DMS79 treated with DMSO at 0.1 percent for 48 hours (cell line): ENCODE data around the gene CACNA1H.
A peak's percentile ranks its signal among the peaks of the same experiment; 100 is the strongest.

ENCODE experiments used
- DNase-seq: peaks from one replicate; lab custom pipeline; 2025; lab: John Stamatoyannopoulos, UW

CACNA1H gene

GRCh38 chr16:1142911-1143310 is 10.0 kb upstream of the CACNA1H start:
- DNase-seq, result no peak

GRCh38 chr16:1143761-1144450 is 9.0 kb upstream of the CACNA1H start:
- DNase-seq, result no peak

- DNase-seq, result peak; percentile 37
Observed at GRCh38 chr16:1144476-1145382, 8.2 kb upstream of the CACNA1H start.

GRCh38 chr16:1145383-1146100 is 7.4 kb upstream of the CACNA1H start:
- DNase-seq, result peak; percentile 37

- peak; percentile 6 for DNase-seq
Observed at GRCh38 chr16:1146409-1146808, 6.5 kb upstream of the CACNA1H start.

- no peak for DNase-seq
Observed at GRCh38 chr16:1147027-1147426, 5.9 kb upstream of the CACNA1H start.

- no peak for DNase-seq
Observed at GRCh38 chr16:1149101-1149636, 3.7 kb upstream of the CACNA1H start.

- DNase-seq, result no peak
Observed at GRCh38 chr16:1150511-1150982, 2.4 kb upstream of the CACNA1H start.

GRCh38 chr16:1151424-1152122 is 1.3 kb upstream of the CACNA1H start:
- DNase-seq, result no peak

- no peak for DNase-seq
Observed at GRCh38 chr16:1152123-1152638, 725 bp upstream of the CACNA1H start.

GRCh38 chr16:1153480-1154160 is 714 bp downstream of the CACNA1H start:
- DNase-seq, result no peak

GRCh38 chr16:1154291-1154886 is 1.5 kb downstream of the CACNA1H start:
- DNase-seq, result no peak

GRCh38 chr16:1154887-1155331 is 2.0 kb downstream of the CACNA1H start:
- DNase-seq, result no peak

GRCh38 chr16:1155353-1156054 is 2.6 kb downstream of the CACNA1H start:
- no peak for DNase-seq

GRCh38 chr16:1156055-1156982 is 3.4 kb downstream of the CACNA1H start:
- DNase-seq, result no peak

- no peak for DNase-seq
Observed at GRCh38 chr16:1156983-1157638, 4.2 kb downstream of the CACNA1H start.

GRCh38 chr16:1157639-1158455 is 4.9 kb downstream of the CACNA1H start:
- no peak for DNase-seq
